ENCODE measurements around the gene MYCL. TPM values are rescaled to one million over a fixed set of nuclear protein-coding genes. Genes with fewer than 3 reads are reported as not detected.

MYCL gene
- total and polyA plus RNA-seq, 2 of the 8 experiments (the other 6 are each of a cell fraction or from before 2014, with no cell fraction given), result 20.3 to 28.8 TPM

DNA sequence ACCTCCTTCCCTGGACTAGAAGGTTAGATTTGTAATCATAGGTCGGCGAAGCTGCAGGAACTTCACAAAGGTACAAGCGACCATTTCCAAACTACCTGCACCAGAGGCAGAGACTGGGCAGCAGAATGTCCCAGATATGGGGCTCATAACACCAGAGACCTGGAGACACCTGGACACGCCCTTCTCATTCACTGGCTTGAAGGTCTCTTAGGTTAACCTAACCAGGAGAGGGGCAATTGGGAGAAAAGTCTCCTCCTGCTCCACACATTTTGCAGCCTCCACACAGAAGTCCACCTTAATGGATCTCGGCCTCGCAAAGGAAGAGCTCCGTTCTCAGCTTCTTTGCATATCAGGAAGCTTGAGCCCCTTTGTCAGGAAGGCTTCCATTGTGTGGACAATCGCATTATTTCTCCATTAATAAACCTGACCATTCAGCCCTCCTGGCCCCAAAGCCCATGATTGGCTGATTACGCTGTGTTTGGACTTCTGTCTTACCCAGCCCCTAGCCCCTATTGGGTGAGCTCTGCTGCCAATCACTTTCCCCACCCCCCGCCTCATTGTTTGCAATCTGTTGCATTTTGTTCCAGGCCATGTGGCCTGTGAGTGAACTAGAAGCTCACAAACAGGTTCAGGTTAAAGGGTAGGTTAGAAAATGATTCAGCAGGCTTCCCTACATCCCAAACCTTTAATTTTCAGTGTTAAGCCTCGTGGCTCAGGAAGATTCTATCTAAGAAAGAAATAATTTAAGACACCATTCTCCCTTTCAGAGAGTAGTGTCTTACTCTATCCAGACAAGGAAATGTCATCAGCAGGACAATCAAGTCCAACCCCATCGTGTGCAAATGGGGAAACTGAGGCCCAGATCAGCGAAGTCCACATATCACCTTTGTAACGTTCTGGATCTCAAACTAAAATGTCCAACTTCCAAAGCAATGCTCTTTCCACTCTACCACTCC lies 2.8 kb downstream of the MYCL start:
- Histone ChIP-seq H3K23ac (ENCODE audit: insufficient read length) (no peak overlapping the region), H4K5ac (ENCODE audit: insufficient read length, low read depth, low read length) (peak overlapping the region; percentile 19), H2AFZ (ENCODE audit: low read length) (0 out of 2 replicates have a peak overlapping the region, but pooled peaks have one; percentile 25), H2BK20ac (ENCODE audit: low read length) (peak overlapping the region; percentile 83; the same call in 1 of the 2 replicates), H3K79me2 (ENCODE audit: control insufficient read depth in 1 of 2, insufficient read depth in 2 of 2, low read length in 2 of 2) (peaks cover 0 to 14% of the 10 kb centered on the region in 2 experiments; a peak in 1 of 4 replicates), H3K14ac (ENCODE audit: insufficient read length) (no peak overlapping the region), H4K20me1 (replicated peaks in 1 of 2; ENCODE audit: control insufficient read depth in 1 of 2, insufficient read depth in 2 of 2, low read length in 2 of 2) (no peaks in the 10 kb centered on the region), H2BK15ac (ENCODE audit: low read length) (peak overlapping the region; percentile 82), H3K27ac (ENCODE audit: low read depth, low read length) (peak overlapping the region; percentile 57), H3K4me1 (replicated peaks in 1 of 4; ENCODE audit: control insufficient read depth in 3 of 4, insufficient read depth in 4 of 4, low read length in 3 of 4) (peaks cover 17 to 41% (median 23%) of the 10 kb centered on the region in 4 experiments), H3K4me2 (ENCODE audit: insufficient read depth in 1 of 2, low read depth in 2 of 2, low read length in 2 of 2) (peak overlapping the region; percentile 66 to 78), H3K4ac (replicated peaks; ENCODE audit: insufficient read length, low read depth, low read length) (peak overlapping the region; percentile 82), H4K91ac (replicated peaks; ENCODE audit: insufficient read length, low read length) (peak overlapping the region; percentile 67), H2BK12ac (ENCODE audit: low read depth, low read length) (peak overlapping the region; percentile 82), H4K8ac (ENCODE audit: extremely low read depth, insufficient read depth, low read length) (no peak overlapping the region), H2AK5ac (ENCODE audit: low read depth, low read length) (peak overlapping the region; percentile 65; the same call in 1 of the 2 replicates), H3K56ac (replicated peaks; ENCODE audit: insufficient read length, low read depth, low read length) (peak overlapping the region; percentile 27), H3K79me1 (ENCODE audit: low read depth, low read length) (no peaks in the 10 kb centered on the region), H3K4me3 (ENCODE audit: extremely low read depth in 1 of 4, insufficient read depth in 2 of 4, low read depth in 3 of 4, low read length in 4 of 4) (peak overlapping the region; percentile 14 to 86 (median 24); a peak in 5 of 8 replicates), H2BK5ac (ENCODE audit: low read depth, low read length) (peak overlapping the region; percentile 57), H2BK120ac (replicated peaks; ENCODE audit: low read depth, low read length) (peak overlapping the region; percentile 82), H3K27me3 (replicated peaks in 1 of 4; ENCODE audit: control insufficient read depth in 3 of 4, extremely low read depth in 1 of 4, insufficient read depth in 3 of 4, low read length in 3 of 4) (peaks cover 3 to 11% (median 9%) of the 10 kb centered on the region in 4 experiments; a peak in 6 of 7 replicates), H3K36me3 (ENCODE audit: control insufficient read depth in 2 of 4, insufficient read depth in 4 of 4, low read length in 3 of 4) (peaks cover 0 to 9% (median 0%) of the 10 kb centered on the region in 4 experiments; a peak in 1 of 8 replicates), H3K23me2 (ENCODE audit: low read depth, low read length) (peaks cover 21% of the 10 kb centered on the region), H3K9ac (replicated peaks in 1 of 4; ENCODE audit: extremely low read depth in 1 of 4, low read depth in 3 of 4, low read length in 3 of 4) (peak overlapping the region in 3 of 4 experiments; percentile 43 to 50 (median 46); a peak in 4 of 7 replicates), H3K18ac (ENCODE audit: extremely low read depth, low read length) (peak overlapping the region; percentile 91), H3K9me3 (ENCODE audit: insufficient read depth in 2 of 2, low read depth in 1 of 2, low read length in 1 of 2) (no peaks in the 10 kb centered on the region)
- 29% methylated on average over 14 of the region's 14 CpGs; no CpG with 5 or more reads in 1 of the 2 experiments for WGBS, 2 experiments (ENCODE audit: extremely low coverage in 1 of 2, insufficient coverage in 1 of 2, insufficient read length in 1 of 2, insufficient replicate concordance in 2 of 2, low coverage in 1 of 2, low lambda C conversion rate in 2 of 2, missing lambda C conversion rate in 1 of 2)
- peak in 1 of 2 experiments; percentile 83 for DNase-seq (ENCODE audit: low read depth in 1 of 2, low spot score in 2 of 2)
- CTCF ChIA-PET (ENCODE audit: partially characterized antibody), result interaction anchor here (0.6 to 17.0 kb wide), 10 partner anchors 13 to 315 kb away, joined by 3 to 184 read pairs (median 6); no protein-coding TSS in a partner anchor
- POLR2A ChIA-PET (ENCODE audit: partially characterized antibody), result interaction anchor here (0.6 to 4.8 kb wide), 13 partner anchors 16 to 197 kb away, joined by 3 to 43 read pairs (median 3); partner anchors contain the start of genes CAP1 and TRIT1
- FAIRE-seq, result peak; percentile 98
- TF ChIP-seq GTF2F1 (IDR thresholded peaks at IDR 0.05; ENCODE audit: borderline replicate concordance, low read depth, low read length), result no peak
- TF ChIP-seq EP300 (IDR thresholded peaks at IDR 0.05; ENCODE audit: borderline replicate concordance in 1 of 2, low read depth in 2 of 2, low read length in 2 of 2), result no peak
- TF ChIP-seq ASH2L (IDR thresholded peaks at IDR 0.05; ENCODE audit: low read length), result peak; percentile 24
- 0 out of 2 replicates have a peak, but pooled peaks have one; percentile 42 for TF ChIP-seq E2F6 (IDR thresholded peaks at IDR 0.05)
- TF ChIP-seq CEBPB (IDR thresholded peaks at IDR 0.05; ENCODE audit: low read depth, low read length), result no peak
- TF ChIP-seq GABPA (IDR thresholded peaks at IDR 0.05; ENCODE audit: borderline replicate concordance, insufficient read depth, low read length), result no peak
- TF ChIP-seq TAF7 (optimal IDR thresholded peaks at IDR 0.05; ENCODE audit: borderline replicate concordance, low read depth, low read length), result no peak
- peak; percentile 59; the same call in 1 of the 2 replicates for TF ChIP-seq TAF1 (IDR thresholded peaks at IDR 0.05; ENCODE audit: low read depth, low read length)
- TF ChIP-seq POLR2A (IDR thresholded peaks at IDR 0.05; ENCODE audit: control extremely low read depth in 1 of 2, low read depth in 2 of 2, low read length in 2 of 2), result peak in 1 of 2 experiments; percentile 29; a peak in 1 of 3 replicates

All from H1 (cell line).